GM10266 (cell line): ENCODE data around the gene KIAA0232.
"Not testable (repeated sequence)": the region's sequence is repeated elsewhere in the genome, so short reads cannot be mapped to it uniquely, and the experiment has no call there.

Experiments
- DNase-seq: peaks from one replicate; pipeline ENCODE4 v3.0.0; 2012; ENCODE audit errors: extremely low spot score
- TF ChIP-seq, protein P1 (sequence below): IDR thresholded peaks from 2 replicates; pipeline ENCODE4 v1.5.1; 2012; ENCODE audit warnings: mild to moderate bottlenecking, low read depth; ENCODE audit not compliant: control insufficient read depth, insufficient read depth; ENCODE audit errors: missing control alignments

The KIAA0232 gene

DNA sequence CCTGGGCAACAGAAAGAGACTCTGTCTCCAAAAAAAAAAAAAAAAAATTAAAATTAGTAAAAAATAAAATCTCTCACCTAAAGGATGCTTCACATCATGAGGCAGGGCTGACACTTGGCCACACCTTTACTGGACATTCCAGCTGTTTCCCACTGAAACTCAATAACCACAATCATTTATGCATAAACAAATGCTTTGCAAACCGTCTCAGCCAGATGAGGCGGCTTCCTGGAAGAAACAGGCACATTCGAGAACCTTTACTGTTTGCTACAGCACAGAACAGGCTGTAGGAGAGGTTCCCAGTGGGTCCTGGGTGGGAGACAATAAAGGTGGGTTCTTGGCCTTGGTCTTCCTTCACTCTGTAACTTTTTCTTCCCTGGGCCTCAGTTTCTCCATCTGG is 116.2 kb downstream of the KIAA0232 start:
- TF ChIP-seq, protein P1, sequence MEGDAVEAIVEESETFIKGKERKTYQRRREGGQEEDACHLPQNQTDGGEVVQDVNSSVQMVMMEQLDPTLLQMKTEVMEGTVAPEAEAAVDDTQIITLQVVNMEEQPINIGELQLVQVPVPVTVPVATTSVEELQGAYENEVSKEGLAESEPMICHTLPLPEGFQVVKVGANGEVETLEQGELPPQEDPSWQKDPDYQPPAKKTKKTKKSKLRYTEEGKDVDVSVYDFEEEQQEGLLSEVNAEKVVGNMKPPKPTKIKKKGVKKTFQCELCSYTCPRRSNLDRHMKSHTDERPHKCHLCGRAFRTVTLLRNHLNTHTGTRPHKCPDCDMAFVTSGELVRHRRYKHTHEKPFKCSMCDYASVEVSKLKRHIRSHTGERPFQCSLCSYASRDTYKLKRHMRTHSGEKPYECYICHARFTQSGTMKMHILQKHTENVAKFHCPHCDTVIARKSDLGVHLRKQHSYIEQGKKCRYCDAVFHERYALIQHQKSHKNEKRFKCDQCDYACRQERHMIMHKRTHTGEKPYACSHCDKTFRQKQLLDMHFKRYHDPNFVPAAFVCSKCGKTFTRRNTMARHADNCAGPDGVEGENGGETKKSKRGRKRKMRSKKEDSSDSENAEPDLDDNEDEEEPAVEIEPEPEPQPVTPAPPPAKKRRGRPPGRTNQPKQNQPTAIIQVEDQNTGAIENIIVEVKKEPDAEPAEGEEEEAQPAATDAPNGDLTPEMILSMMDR, result no peak
- no peak for DNase-seq

DNA sequence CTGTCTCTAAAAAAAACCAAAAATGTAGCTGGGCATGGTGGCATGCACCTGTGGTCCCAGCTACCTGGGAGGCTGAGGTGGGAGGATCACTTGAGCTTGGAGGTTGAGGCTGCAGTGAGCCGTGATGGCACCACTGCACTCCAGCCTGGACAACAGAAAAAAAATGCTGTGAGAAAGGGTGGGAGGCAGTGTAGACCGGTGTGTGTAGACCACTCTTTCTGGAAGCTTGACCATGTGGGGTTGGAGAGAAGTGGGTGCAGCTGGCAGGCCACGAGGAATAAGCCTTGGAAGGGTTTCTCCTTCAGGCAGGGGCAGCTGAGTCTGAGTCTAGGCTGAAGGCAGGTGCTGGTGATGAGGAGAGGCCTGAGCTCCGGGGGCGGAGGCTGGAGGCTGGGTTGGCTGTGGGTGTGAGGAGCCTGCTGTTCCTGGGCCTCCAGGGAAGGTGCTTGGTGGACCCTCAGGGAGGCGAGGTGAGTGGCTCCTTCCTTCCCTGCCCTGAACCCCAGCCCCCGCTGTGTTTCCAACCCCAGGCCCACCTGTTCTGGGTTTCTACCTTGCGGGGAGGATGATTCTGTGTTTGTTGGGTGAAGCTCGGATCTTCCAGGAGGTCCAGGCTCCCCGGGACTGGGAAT is 117.8 kb downstream of the KIAA0232 start:
- TF ChIP-seq, protein P1, result no peak
- DNase-seq, result no peak

DNA sequence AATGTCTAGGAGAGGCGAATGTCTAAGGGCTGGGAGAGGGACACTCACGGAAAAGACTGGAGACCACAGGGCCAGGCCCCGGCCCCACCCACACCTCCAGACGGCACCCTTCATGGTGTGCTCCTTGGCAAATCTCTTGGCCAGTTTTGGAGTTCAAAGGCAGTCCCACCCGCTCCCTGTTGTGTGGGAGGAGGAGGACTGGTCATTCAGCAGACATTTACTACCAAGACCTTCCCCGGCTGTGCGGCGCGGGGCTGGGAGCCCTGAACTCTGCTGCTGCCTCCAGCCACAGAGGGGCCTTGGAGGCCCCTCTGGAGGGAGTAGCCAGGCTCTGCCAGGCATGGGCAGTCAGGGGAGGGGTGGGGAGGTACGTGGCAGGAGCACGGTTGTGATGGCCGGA is 118.4 kb downstream of the KIAA0232 start:
- DNase-seq, result no peak
- TF ChIP-seq, protein P1, result no peak

DNA sequence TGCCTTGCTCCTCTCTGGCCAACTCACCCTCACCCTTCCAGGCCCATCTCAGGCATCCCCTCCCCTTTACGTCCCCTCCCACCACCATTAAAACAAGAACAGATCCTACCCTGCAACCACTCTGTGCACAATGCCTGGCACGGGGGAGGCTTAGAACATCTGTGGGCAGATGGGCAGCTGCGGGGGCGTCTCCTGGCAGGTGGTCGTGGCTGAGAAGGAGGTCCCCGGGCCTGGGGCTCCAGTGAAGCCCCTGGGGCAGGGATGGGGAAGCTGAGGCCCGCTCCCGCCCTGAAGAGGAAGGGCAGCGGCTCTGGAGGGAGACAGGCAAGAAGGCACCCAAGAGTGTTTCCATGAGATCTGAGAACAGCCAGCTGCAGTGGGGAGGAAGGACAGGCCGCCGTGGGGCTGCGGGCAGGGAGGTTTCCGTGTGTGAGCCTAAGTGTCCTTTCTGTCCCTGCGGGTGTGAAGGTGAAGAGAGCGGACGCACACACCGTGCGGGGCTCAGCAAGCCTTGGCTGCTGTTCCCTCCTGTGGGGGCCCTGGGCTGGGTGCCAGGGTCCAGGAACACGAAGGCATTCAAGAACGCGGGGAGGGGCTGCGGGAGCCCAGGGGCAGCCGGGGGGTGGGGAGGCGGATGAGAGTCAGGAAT is 119.3 kb downstream of the KIAA0232 start:
- TF ChIP-seq, protein P1, result no peak
- no peak for DNase-seq

DNA sequence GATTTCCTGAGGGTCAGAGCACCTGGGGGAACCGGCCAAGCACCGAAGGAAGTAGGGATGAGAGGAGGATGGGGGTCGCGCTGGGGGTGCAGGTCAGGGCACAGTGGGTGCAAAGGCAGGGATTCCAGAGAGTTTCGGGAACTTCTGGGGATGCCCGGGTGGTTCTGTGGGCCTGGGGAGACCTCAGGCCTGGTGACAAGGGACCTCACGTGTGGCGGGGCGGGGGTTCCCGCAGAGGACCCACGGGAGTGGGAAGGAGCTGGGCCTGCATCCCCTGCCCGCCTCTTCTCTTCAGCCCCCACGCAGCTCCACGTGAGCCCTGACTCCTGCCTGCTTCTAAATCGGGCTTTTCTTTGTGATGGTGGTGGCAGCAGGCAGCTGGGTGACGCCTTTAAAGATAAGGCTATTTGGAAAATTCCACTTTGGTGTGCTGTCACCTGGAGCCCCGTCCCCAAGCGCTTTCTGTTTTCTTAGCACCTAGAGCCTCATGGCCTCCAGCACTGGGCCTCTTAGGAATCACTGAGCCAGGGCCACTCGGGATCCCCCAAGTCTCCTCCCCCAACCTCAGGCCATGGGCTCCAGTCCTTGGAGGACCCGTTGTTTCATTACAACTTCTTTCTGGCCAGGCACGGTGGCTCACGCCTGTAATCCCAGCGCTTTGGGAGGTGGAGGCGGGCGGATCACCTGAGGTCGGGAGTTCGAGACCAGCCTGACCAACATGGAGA is 120.0 kb downstream of the KIAA0232 start:
- TF ChIP-seq, protein P1, result no peak
- no peak for DNase-seq

DNA sequence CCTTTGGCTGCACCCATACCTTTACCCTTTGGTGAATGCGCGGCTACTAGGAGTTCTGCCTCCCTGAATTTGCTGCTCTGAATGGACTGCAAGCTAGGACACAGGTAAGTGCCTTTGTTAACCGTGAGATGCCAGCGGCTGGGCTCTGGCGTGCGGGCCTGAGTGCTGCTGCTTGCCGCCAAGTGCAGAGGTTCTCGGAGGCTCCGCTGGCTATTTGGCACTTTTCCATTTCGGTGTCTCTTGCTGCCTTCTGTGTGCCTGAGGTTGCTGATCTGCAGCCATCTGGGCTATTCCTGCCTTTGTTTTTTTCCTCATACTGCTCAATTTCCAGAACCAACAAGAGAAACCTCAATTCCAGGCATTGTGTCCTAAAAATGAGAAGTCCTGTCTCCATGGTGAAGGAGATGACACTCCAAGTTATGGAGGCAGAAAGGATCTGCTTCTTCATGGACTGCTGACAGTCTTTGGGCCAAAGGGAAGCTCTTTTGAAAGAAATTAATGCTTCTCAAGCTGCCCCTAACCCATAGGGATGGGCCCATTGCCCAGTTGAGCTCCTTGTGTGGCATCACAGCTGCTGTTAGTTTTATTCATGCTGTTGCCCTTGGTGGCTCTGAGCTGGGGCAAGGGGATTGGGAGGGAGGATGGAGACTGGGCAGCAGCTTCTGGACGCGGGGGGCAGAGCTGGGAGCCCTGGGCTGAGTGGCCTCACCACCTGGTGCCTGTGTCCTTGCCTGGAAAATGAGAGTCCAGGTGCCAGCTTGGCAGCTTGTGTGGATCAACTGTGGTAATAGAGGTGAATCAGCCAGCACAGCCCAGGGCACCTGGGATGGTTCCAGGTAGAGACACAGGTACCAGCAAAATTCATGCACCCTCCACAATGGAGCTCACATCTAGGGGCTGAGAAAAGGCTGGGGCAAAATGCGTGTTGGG is 123.3 kb downstream of the KIAA0232 start:
- no peak for DNase-seq
- TF ChIP-seq, protein P1, result no peak

DNA sequence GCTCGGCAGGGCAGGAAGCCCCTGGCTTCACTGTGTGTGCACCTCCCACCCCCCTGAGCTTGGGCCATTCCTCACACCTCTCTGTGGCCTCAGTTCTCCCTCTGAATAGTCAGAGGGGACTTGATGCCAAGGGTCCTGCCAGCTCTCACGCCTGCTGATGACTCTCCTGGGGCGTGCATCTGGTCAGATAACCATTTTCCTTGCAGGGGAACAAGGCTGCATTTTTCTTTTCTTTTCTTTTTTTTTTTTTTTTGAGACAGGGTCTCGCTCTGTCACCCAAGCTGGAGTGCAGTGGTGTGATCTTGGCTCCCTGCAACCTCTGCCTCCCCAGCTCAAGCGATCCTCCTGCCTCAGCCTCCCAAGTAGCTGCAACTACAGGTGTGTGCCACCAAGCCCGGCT is 124.0 kb downstream of the KIAA0232 start:
- not testable (repeated sequence) for DNase-seq
